Cardiac muscle cell (in vitro differentiated cells and primary cell): ENCODE measurements around the gene PRR33. TPM values are rescaled to one million over a fixed set of nuclear protein-coding genes. Genes with fewer than 3 reads are reported as not detected.

Source experiments
- DNase-seq, 2 donors: peaks; one replicate each; pipeline versions ENCODE4 v3.0.0 to v3.0.0-alpha.2; 2010 to 2017; ENCODE audit warnings: low read depth in 1 of 2, low spot score in 1 of 2
- H3K27ac ChIP-seq: fragments of 200-600 bp; sonication (generic); 2 replicates; pipeline ENCODE4 v1.5.1; 2016
- H3K27me3 ChIP-seq: fragments of 200-600 bp; sonication (generic); 2 replicates; pipeline ENCODE4 v1.6.0; 2016; ENCODE audit warnings: control low read depth
- H3K36me3 ChIP-seq: fragments of 200-600 bp; sonication (generic); 2 replicates; pipeline ENCODE4 v1.5.1; 2016; ENCODE audit warnings: control low read depth
- H3K4me1 ChIP-seq: fragments of 200-600 bp; sonication (generic); 2 replicates; pipeline ENCODE4 v1.8.1; 2017; ENCODE audit warnings: low read depth, mild to moderate bottlenecking, mixed run types
- H3K4me3 ChIP-seq: fragments of 200-600 bp; sonication (generic); 2 replicates; pipeline ENCODE4 v1.5.1; 2016; ENCODE audit warnings: mild to moderate bottlenecking
- H3K9me3 ChIP-seq: fragments of 200-600 bp; sonication (generic); 2 replicates; pipeline ENCODE4 v1.5.1; 2017; ENCODE audit warnings: low read depth, mild to moderate bottlenecking, control low read depth
- polyA plus RNA-seq: library from polyadenylated mRNA; unstranded; fragments of >200 nt; fragmentation: Nextera tagmentation; extraction: Ambion mirVana; gene quantifications from 2 replicates; pipeline ENCODE4 v1.2.1, GENCODE V29; 2016
- total RNA-seq: library from RNA; depleted of rRNA; stranded (reverse); fragments of >200 nt; gene quantifications from 2 replicates; pipeline ENCODE4 v1.2.3, GENCODE V29; 2016
- TF ChIP-seq, protein P1 (sequence below): IDR thresholded peaks from 2 replicates; pipeline ENCODE4 v1.5.1; 2012; ENCODE audit warnings: low read depth, mild to moderate bottlenecking, low read length

PRR33 gene
- total and polyA plus RNA-seq, 2 experiments from 2014 or later: not detected

DNA sequence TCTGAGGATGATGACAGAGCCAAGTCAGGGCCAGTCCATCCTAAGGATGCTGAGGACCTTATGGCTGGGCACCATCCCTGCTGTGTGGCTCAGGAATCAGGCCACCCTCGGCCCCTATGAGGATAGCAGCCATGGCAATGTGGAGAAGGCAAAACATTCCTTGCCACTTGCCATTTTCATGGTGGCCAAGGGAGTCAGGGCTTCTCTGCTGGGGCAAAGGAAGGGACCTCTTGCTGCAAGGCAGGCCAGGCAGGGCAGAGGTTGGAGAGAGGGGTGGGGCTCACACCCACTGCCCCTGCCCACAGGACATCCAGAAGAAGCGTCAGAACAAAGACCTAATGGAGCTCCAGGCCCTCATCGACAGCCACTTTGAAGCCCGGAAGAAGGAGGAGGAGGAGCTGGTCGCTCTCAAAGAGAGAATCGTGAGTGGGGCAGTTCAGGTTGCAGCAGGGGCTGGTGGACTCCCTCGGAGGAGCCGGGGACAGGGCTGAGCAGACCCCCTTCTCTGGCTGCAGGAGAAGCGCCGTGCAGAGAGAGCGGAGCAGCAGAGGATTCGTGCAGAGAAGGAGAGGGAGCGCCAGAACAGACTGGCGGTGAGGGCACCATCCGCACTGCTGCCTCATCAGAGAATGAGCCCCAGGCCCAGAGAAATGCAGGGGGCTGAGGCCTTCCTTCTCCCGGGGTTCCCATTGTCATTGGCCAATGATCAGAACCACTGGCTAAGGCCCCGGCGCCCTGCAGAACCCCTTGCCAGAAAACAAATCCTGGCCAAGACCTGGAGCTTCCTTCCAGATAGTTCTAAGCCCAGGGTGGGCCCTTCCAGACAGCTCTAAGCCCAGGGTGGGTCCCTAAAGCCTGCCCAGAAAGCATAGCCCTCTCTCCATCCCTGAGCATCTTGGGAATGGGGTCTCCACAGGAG lies 42.0 kb upstream of the PRR33 start:
- TF ChIP-seq, protein P1, sequence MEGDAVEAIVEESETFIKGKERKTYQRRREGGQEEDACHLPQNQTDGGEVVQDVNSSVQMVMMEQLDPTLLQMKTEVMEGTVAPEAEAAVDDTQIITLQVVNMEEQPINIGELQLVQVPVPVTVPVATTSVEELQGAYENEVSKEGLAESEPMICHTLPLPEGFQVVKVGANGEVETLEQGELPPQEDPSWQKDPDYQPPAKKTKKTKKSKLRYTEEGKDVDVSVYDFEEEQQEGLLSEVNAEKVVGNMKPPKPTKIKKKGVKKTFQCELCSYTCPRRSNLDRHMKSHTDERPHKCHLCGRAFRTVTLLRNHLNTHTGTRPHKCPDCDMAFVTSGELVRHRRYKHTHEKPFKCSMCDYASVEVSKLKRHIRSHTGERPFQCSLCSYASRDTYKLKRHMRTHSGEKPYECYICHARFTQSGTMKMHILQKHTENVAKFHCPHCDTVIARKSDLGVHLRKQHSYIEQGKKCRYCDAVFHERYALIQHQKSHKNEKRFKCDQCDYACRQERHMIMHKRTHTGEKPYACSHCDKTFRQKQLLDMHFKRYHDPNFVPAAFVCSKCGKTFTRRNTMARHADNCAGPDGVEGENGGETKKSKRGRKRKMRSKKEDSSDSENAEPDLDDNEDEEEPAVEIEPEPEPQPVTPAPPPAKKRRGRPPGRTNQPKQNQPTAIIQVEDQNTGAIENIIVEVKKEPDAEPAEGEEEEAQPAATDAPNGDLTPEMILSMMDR: no peak
- Histone ChIP-seq H3K4me3 (no peak overlapping the region), H3K36me3 (no peaks in the 10 kb centered on the region), H3K4me1 (peaks cover 9% of the 10 kb centered on the region), H3K27me3 (no peaks in the 10 kb centered on the region), H3K9me3 (no peaks in the 10 kb centered on the region), H3K27ac (no peak overlapping the region)
- no peak for DNase-seq

DNA sequence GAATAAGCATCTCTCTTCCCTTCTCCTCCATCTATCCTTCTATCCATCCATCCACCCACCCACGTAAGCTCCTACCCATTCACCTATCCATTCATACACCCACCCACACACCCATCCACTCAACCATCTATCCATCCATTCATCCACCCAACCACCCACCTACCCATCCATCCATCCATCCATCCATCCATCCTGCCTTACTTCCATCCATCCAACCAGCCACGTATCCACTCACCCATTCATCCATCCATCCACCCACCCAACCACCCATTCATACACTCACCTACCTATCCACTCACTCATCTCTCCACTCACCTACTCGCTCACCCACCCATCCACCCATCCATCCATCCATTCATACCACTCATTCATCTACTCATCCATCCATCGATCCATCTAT lies 41.0 kb upstream of the PRR33 start:
- Histone ChIP-seq H3K27ac (no peak overlapping the region), H3K4me1 (peaks cover 9% of the 10 kb centered on the region), H3K4me3 (no peak overlapping the region), H3K27me3 (no peaks in the 10 kb centered on the region), H3K9me3 (no peaks in the 10 kb centered on the region), H3K36me3 (no peaks in the 10 kb centered on the region)
- TF ChIP-seq, protein P1: no peak
- DNase-seq: no peak

DNA sequence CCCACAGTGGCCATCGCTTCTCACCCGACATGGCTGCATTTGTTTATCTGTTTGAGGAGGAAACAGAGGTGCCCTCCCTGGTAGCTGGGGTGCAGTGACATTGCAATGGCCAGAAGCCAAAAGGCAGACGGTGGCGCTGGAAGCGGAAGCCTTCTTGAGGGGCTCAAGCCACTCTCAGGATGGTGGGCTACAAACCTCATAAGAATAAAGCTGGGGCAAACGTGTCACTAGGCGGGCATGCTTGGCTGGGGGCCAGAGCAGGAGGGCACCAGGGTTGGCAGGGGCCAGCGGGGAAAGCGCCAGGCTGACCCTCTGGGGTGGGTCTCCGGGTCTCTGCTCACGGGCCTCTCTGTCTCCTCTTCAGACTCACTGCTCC lies 40.4 kb upstream of the PRR33 start:
- Histone ChIP-seq H3K4me3 (no peak overlapping the region), H3K27ac (no peak overlapping the region), H3K27me3 (no peaks in the 10 kb centered on the region), H3K9me3 (no peaks in the 10 kb centered on the region), H3K4me1 (peaks cover 14% of the 10 kb centered on the region), H3K36me3 (no peaks in the 10 kb centered on the region)
- TF ChIP-seq, protein P1: no peak
- no peak for DNase-seq

DNA sequence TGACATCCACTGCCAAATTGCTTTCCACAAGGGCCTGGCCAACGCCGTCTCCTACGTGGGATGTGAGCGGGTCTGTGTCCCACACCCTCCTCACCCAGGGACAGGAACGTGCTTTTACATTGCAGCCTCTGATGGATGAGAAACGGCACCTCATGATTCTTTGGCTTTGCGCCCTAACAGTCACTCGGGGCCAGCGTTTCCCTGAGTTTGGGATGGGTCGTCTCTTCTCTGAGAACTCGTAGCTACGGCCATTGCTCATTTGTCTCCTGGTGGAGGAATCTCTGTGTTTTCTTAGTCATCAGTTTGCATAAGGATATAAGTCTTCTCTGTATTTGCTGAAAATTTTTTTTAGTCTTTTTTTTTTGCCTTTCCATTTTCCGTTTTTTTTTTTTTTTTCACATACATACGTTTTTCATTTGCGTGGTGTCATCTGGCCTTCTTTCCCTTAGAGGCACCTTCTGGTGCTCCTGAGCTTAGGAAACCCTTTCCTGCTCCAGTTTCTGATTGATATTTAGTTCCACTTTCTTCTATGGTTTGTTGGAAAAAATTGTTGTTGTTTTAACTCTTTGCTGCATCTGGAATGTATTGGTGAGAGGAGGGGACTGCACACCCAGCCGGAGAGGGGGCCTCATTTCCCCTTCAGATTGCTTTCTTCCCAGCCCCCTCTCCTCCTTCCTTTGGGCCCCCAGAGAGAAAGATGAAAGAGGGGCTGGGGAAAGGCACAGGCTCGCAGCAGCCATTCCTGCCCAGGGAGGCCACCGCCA lies 39.8 kb upstream of the PRR33 start:
- Histone ChIP-seq H3K4me1 (peaks cover 17% of the 10 kb centered on the region), H3K27ac (no peak overlapping the region), H3K36me3 (no peaks in the 10 kb centered on the region), H3K27me3 (no peaks in the 10 kb centered on the region), H3K9me3 (no peaks in the 10 kb centered on the region), H3K4me3 (no peak overlapping the region)
- DNase-seq: peak in 1 of 2 donors; percentile 67
- TF ChIP-seq, protein P1: no peak

DNA sequence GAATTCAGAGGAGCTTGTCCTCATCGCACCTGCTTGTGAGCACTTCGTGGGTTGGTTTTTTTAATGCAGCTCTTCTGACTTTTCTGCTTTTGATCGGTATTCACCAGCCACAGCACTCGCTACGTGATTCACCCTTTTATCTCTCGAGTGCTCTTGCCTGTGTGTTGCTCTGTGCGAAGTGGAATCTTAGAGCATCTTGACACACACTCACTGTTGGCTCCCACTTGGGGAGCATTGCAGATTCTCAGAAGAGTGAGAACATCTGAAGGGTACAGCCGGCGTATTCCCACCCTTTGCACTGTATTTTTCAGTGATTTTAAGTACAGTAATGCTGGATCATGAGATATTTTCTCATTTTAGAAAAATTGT lies 38.8 kb upstream of the PRR33 start:
- DNase-seq: peak in 1 of 2 donors; percentile 27
- no peak overlapping the region for H3K27ac ChIP-seq
- H3K27me3 ChIP-seq: no peaks in the 10 kb centered on the region
- H3K4me1 ChIP-seq: peaks cover 17% of the 10 kb centered on the region
- no peaks in the 10 kb centered on the region for H3K36me3 ChIP-seq
- H3K4me3 ChIP-seq: no peak overlapping the region
- TF ChIP-seq, protein P1: no peak
- no peaks in the 10 kb centered on the region for H3K9me3 ChIP-seq
